Breast epithelium (tissue), 4 donors: ENCODE data around the gene CCDC187. TPM values are rescaled to one million over a fixed set of nuclear protein-coding genes. Genes with fewer than 3 reads are reported as not detected.

Experiments
- DNase-seq, 2 donors: peaks; one replicate each; pipeline ENCODE4 v3.0.0-alpha.2; 2019; ENCODE audit warnings: low spot score in 2 of 2
- H3K27ac ChIP-seq, 2 donors: fragments of 200-600 bp; sonication (generic) in 1 of 2; one replicate each; pipeline ENCODE4 v1.5.1; 2016 to 2019; ENCODE audit warnings: mild to moderate bottlenecking in 1 of 2
- H3K27me3 ChIP-seq, 2 donors: fragments of 200-600 bp; sonication (generic) in 1 of 2; one replicate each; pipeline versions ENCODE4 v1.5.1 to v1.6.0; 2017 to 2019; ENCODE audit warnings: control low read depth in 1 of 2, mild to moderate bottlenecking in 1 of 2
- H3K36me3 ChIP-seq: fragments of 200-600 bp; one replicate; pipeline ENCODE4 v1.5.1; 2019
- H3K4me1 ChIP-seq, 2 donors: fragments of 200-600 bp; sonication (generic); one replicate each; pipeline ENCODE4 v1.5.1; 2016 to 2019; ENCODE audit warnings: control low read depth in 1 of 2
- H3K4me3 ChIP-seq, 3 donors: fragments of 200-600 bp; sonication (generic); 1 replicate in 2 of 3; 2 replicates in 1 of 3; pipeline ENCODE4 v1.5.1; 2016 to 2019; ENCODE audit warnings: mild to moderate bottlenecking in 3 of 3, moderate library complexity in 2 of 3
- H3K9me3 ChIP-seq, 2 donors: fragments of 200-600 bp; sonication (generic) in 1 of 2; one replicate each; pipeline ENCODE4 v1.5.1; 2016 to 2019; ENCODE audit warnings: control low read depth in 1 of 2
- POLR2A ChIP-seq: fragments of 450-650 bp; IDR thresholded peaks from one replicate; pipeline ENCODE4 v1.6.1; 2016; ENCODE audit warnings: antibody characterized with exemption, mild to moderate bottlenecking, moderate library complexity
- POLR2AphosphoS5 ChIP-seq, 3 donors: sonication (generic); formaldehyde crosslinking; IDR thresholded peaks; one replicate each; pipeline ENCODE4 v1.6.1; 2017; ENCODE audit warnings: antibody characterized with exemption in 3 of 3
- intact Hi-C: fragments of 100-400 bp; cut with DNase I; formaldehyde crosslinking; loops from one replicate; pipeline ENCODE4 v1.15.1; 2023; ENCODE audit warnings: low total_unique reads
- total RNA-seq, 3 donors: library from RNA; depleted of rRNA; stranded (reverse); fragments of >200 nt; gene quantifications; one replicate each; pipeline ENCODE4 v1.1.0, GENCODE V29; 2016
- TF ChIP-seq, protein P1 (sequence below), 3 donors: fragments of 450-650 bp; IDR thresholded peaks; one replicate each; pipeline ENCODE4 v1.5.1; 2016 to 2017; ENCODE audit warnings: antibody characterized with exemption in 3 of 3, mild to moderate bottlenecking in 3 of 3, moderate library complexity in 3 of 3

CCDC187 gene
- total RNA-seq, 3 donors from 2014 or later = not detected

DNA sequence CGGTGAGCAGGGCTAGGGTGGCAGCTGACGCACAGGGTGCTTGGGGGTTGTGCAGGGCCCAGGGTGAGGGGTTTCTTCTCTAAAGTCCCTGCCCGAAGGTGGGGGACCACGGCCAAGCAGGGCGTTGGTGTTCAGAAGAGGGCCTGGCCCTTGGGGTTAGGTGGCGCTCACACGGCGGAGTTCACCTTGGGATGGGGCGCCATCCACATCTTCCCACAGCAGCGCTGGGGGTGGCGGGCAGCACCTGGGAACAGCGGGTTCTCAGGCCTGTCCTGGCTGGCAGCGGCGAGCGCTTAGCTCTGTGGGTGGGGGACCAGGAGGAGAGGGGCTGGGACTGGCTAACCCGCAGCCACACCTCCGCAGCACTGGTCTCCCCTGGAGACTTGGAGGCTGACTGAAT lies 29.6 kb upstream of the CCDC187 start:
- Histone ChIP-seq H3K4me3 (no peak overlapping the region), H3K36me3 (no peaks in the 10 kb centered on the region), H3K9me3 (no peaks in the 10 kb centered on the region), H3K4me1 (peaks cover 6 to 8% of the 10 kb centered on the region in 2 donors), H3K27me3 (no peaks in the 10 kb centered on the region), H3K27ac (no peak overlapping the region)
- intact Hi-C loops = no loop called here
- no peak for DNase-seq
- TF ChIP-seq, protein P1, sequence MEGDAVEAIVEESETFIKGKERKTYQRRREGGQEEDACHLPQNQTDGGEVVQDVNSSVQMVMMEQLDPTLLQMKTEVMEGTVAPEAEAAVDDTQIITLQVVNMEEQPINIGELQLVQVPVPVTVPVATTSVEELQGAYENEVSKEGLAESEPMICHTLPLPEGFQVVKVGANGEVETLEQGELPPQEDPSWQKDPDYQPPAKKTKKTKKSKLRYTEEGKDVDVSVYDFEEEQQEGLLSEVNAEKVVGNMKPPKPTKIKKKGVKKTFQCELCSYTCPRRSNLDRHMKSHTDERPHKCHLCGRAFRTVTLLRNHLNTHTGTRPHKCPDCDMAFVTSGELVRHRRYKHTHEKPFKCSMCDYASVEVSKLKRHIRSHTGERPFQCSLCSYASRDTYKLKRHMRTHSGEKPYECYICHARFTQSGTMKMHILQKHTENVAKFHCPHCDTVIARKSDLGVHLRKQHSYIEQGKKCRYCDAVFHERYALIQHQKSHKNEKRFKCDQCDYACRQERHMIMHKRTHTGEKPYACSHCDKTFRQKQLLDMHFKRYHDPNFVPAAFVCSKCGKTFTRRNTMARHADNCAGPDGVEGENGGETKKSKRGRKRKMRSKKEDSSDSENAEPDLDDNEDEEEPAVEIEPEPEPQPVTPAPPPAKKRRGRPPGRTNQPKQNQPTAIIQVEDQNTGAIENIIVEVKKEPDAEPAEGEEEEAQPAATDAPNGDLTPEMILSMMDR (IDR thresholded peaks at IDR 0.05) = no peak
- TF ChIP-seq POLR2A (no peak), POLR2AphosphoS5 (IDR thresholded peaks at IDR 0.05) (no peak)

DNA sequence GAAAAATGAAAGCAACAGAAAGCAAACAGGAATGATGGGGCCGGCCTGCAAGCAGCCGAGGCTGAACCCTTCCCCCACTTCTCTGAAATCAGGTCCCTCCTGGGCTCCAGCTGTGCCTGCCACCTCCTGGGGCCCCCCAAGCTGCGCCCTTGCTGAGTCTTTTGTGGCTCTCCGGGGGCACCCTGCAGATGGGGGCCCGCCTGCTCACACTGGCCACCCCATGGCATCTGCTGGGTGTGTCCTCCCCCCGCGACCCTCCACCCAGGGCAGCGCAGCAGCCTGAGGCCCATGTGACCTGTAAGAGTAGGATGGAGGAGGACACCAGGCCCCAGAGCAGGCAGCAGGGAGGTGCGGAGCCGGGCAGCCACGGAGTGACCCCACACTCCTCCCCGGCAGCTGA lies 29.2 kb upstream of the CCDC187 start:
- Histone ChIP-seq H3K36me3 (no peaks in the 10 kb centered on the region), H3K27me3 (no peaks in the 10 kb centered on the region), H3K27ac (no peak overlapping the region), H3K4me1 (peaks cover 6 to 12% of the 10 kb centered on the region in 2 donors), H3K9me3 (no peaks in the 10 kb centered on the region), H3K4me3 (no peak overlapping the region)
- no peak for DNase-seq
- TF ChIP-seq POLR2A (no peak), POLR2AphosphoS5 (IDR thresholded peaks at IDR 0.05) (no peak)
- TF ChIP-seq, protein P1 (IDR thresholded peaks at IDR 0.05) = no peak
- intact Hi-C loops = no loop called here

DNA sequence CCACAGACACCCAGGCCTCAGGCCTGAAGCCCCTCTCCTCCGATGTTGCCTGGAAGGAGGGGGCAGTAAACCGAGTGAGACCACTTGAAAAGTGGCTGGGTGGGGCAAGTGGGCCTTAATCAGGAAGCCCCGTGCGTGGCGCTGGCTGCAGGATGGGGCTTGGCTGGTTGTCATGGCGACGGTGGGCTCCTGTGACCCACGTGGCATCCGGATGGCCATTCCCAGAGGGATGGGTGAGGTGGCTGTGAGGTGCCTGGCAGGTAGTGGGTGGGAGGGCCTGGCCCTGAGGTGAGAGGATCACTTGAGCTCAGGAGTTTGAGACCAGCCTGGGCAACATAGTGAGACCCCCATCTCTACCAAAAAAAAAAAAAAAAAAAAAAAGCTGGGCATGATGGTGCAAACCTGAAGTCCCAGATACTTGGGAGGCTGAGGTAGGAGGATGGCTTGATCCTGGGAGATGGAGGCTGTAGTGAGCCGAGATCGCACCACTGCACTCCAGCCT lies 28.6 kb upstream of the CCDC187 start:
- no peak for DNase-seq
- Histone ChIP-seq H3K27me3 (no peaks in the 10 kb centered on the region), H3K27ac (no peak overlapping the region), H3K36me3 (no peaks in the 10 kb centered on the region), H3K4me3 (no peak overlapping the region), H3K4me1 (peaks cover 6 to 14% of the 10 kb centered on the region in 2 donors), H3K9me3 (no peaks in the 10 kb centered on the region)
- intact Hi-C loops = no loop called here
- TF ChIP-seq POLR2A (no peak), POLR2AphosphoS5 (IDR thresholded peaks at IDR 0.05) (no peak)
- TF ChIP-seq, protein P1 (IDR thresholded peaks at IDR 0.05) = no peak

DNA sequence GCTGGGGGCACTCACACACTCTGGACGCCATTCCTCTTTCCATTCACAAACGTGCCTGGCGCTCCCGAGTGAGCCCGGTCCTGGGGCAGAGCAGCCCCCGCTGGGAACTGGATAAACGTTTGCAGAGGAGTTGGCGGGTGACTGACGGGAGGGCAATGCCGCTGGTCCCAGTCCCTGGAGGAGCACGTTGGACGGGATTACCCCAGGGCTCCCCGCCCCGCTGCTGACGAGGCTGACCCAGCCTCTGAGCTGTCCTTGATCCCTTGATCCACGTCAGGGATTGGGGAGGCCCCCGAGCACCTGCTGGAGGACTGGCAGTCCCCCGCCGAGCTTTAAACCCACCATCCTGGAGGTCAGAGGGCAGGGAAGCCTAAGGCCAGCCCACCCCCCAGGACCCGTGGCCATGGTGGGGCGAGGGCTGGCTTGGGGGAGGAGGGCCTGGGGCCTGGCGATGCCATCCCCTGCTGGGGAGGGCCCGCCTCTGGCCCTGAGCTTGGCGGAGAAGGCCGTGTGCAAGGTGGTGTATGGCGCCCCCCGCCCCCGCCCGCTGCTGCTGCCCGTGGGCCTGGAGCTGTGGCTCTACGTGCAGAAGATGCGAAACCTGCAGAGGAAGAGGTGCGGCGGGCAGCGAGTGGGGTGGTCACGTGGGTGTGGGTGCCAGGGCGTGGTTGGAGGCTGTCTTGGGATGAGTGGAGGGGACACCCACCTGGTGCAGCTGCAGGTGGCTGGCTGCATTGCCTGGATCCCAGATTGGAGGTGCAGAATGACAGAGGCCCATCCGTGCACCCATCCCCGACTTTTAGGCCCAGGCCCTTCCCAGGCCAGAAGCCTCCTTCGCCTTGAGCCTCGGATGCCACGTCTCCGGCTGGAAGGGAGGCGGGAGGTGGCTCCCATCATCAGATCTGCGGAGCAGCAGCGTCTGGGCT lies 27.9 kb upstream of the CCDC187 start:
- intact Hi-C loops = no loop called here
- Histone ChIP-seq H3K36me3 (no peaks in the 10 kb centered on the region), H3K27ac (no peak overlapping the region), H3K4me1 (peaks cover 6 to 14% of the 10 kb centered on the region in 2 donors), H3K9me3 (no peaks in the 10 kb centered on the region), H3K4me3 (no peak overlapping the region), H3K27me3 (no peaks in the 10 kb centered on the region)
- TF ChIP-seq POLR2AphosphoS5 (IDR thresholded peaks at IDR 0.05) = no peak
- TF ChIP-seq, protein P1 (IDR thresholded peaks at IDR 0.05) = no peak
- TF ChIP-seq POLR2A = no peak
- no peak for DNase-seq

DNA sequence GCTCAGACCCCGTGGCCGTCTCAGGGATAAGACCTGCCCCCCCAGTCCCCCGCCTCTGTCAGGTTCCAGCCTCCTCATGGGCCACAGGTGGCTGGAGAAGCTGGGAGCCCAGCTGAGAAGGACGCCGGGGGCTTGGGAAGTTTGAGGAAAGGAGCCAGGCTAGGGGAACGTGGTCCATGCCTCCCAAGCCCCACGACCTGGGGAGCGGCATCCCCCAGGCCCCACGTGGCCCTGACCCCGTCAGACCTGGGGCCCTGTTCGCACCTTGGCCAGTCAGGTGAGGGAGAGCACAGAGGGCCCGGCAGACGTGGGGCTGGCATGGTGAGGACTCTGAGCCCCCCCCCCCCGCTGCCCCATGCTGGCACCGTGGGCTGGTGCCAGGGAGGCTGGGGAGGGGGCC lies 27.1 kb upstream of the CCDC187 start:
- DNase-seq = no peak
- H3K27me3 ChIP-seq = no peaks in the 10 kb centered on the region
- no peak overlapping the region for H3K27ac ChIP-seq
- H3K4me3 ChIP-seq = no peak overlapping the region
- intact Hi-C loops = no loop called here
- H3K9me3 ChIP-seq = no peaks in the 10 kb centered on the region
- H3K36me3 ChIP-seq = no peaks in the 10 kb centered on the region
- TF ChIP-seq POLR2AphosphoS5 (IDR thresholded peaks at IDR 0.05) (no peak), POLR2A (no peak)
- TF ChIP-seq, protein P1 (IDR thresholded peaks at IDR 0.05) = no peak
- H3K4me1 ChIP-seq = peaks cover 6 to 14% of the 10 kb centered on the region in 2 donors
